Measurements from ENCODE around the gene RAD21L1. TPM values are rescaled to one million over a fixed set of nuclear protein-coding genes. Genes with fewer than 3 reads are reported as not detected.

Gene RAD21L1
- total and polyA plus RNA-seq, 2 of the 8 experiments (the other 6 are each of a cell fraction or from before 2014, with no cell fraction given): 0.06 to 0.26 TPM

DNA sequence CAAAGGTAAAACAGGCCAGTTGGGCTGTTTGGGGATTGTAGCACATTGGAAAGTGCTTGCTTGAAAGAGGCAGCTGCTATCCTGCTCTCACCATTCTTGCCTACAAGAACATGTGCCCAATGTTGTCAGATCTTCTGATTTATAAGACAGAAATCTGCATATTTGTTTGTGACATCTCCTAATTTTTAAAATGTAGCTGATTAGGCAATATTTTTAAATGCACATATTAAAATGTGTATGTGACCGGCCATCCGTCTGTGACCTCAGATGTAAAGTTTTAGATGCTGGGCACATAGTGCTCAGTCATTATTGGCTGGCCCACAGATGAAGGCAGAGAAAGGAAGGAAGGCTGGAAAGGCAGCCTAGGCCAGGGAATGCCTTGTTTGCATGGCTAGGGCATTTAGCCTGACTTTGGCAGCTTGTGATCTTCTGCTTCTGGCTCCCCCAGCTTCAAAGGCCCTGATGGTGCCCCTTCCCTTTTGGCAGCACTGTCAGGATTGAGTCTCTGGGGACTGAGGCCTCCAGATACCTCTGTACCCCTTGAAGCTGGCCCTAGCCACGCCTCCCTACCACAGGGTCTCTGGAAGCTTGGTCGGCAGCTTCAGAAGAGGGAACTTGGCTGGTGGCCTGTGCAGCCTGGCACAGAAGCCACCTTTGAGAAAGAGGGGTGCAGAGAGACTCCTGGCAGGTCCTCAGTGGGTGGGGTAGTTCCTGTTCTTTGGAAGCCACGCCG, 46.7 kb downstream of the RAD21L1 start:
- Histone ChIP-seq H2BK5ac (ENCODE audit: low read depth, low read length) (no peak overlapping the region), H2BK20ac (ENCODE audit: low read length) (no peak overlapping the region), H2BK15ac (ENCODE audit: low read length) (no peak overlapping the region), H3K4ac (replicated peaks; ENCODE audit: insufficient read length, low read depth, low read length) (no peak overlapping the region), H2AK5ac (ENCODE audit: low read depth, low read length) (no peak overlapping the region), H3K27me3 (replicated peaks in 1 of 4; ENCODE audit: control insufficient read depth in 3 of 4, extremely low read depth in 1 of 4, insufficient read depth in 3 of 4, low read length in 3 of 4) (no peaks in the 10 kb centered on the region; a peak in 1 of 7 replicates), H3K4me2 (ENCODE audit: insufficient read depth in 1 of 2, low read depth in 2 of 2, low read length in 2 of 2) (no peak overlapping the region), H3K4me1 (replicated peaks in 1 of 4; ENCODE audit: control insufficient read depth in 3 of 4, insufficient read depth in 4 of 4, low read length in 3 of 4) (peaks cover 0 to 3% (median 0%) of the 10 kb centered on the region in 4 experiments; a peak in 1 of 7 replicates), H2BK120ac (replicated peaks; ENCODE audit: low read depth, low read length) (no peak overlapping the region), H3K27ac (ENCODE audit: low read depth, low read length) (no peak overlapping the region), H3K14ac (ENCODE audit: insufficient read length) (no peak overlapping the region), H3K36me3 (ENCODE audit: control insufficient read depth in 2 of 4, insufficient read depth in 4 of 4, low read length in 3 of 4) (no peaks in the 10 kb centered on the region; a peak in 1 of 8 replicates), H3K79me2 (ENCODE audit: control insufficient read depth in 1 of 2, insufficient read depth in 2 of 2, low read length in 2 of 2) (no peaks in the 10 kb centered on the region), H2BK12ac (ENCODE audit: low read depth, low read length) (no peak overlapping the region), H3K9ac (replicated peaks in 1 of 4; ENCODE audit: extremely low read depth in 1 of 4, low read depth in 3 of 4, low read length in 3 of 4) (no peak overlapping the region), H3K23ac (ENCODE audit: insufficient read length) (no peak overlapping the region), H2AFZ (ENCODE audit: low read length) (no peak overlapping the region), H4K20me1 (replicated peaks in 1 of 2; ENCODE audit: control insufficient read depth in 1 of 2, insufficient read depth in 2 of 2, low read length in 2 of 2) (peaks cover 0 to 4% of the 10 kb centered on the region in 2 experiments), H3K79me1 (ENCODE audit: low read depth, low read length) (no peaks in the 10 kb centered on the region), H3K9me3 (ENCODE audit: insufficient read depth in 2 of 2, low read depth in 1 of 2, low read length in 1 of 2) (no peaks in the 10 kb centered on the region), H3K56ac (replicated peaks; ENCODE audit: insufficient read length, low read depth, low read length) (no peak overlapping the region), H3K23me2 (ENCODE audit: low read depth, low read length) (peaks cover 4% of the 10 kb centered on the region; the same call in 1 of the 2 replicates), H3K18ac (ENCODE audit: extremely low read depth, low read length) (no peak overlapping the region), H3K4me3 (ENCODE audit: extremely low read depth in 1 of 4, insufficient read depth in 2 of 4, low read depth in 3 of 4, low read length in 4 of 4) (no peak overlapping the region), H4K5ac (ENCODE audit: insufficient read length, low read depth, low read length) (no peak overlapping the region), H4K91ac (replicated peaks; ENCODE audit: insufficient read length, low read length) (no peak overlapping the region), H4K8ac (ENCODE audit: extremely low read depth, insufficient read depth, low read length) (no peak overlapping the region)
- FAIRE-seq (no peak), DNase-seq (ENCODE audit: low read depth in 1 of 2, low spot score in 2 of 2) (no peak)
- CTCF ChIA-PET (ENCODE audit: partially characterized antibody): interaction anchor here (1.4 to 2.2 kb wide), 4 partner anchors 11 to 231 kb away, joined by 3 to 6 read pairs (median 6); no protein-coding TSS in a partner anchor
- POLR2A ChIA-PET (ENCODE audit: partially characterized antibody): no interaction called here
- WGBS, 2 experiments (ENCODE audit: extremely low coverage in 1 of 2, insufficient coverage in 1 of 2, insufficient read length in 1 of 2, insufficient replicate concordance in 2 of 2, low coverage in 1 of 2, low lambda C conversion rate in 2 of 2, missing lambda C conversion rate in 1 of 2): 86% methylated on average over 4 of the region's 6 CpGs; no CpG with 5 or more reads in 1 of the 2 experiments
- TF ChIP-seq, protein P1, sequence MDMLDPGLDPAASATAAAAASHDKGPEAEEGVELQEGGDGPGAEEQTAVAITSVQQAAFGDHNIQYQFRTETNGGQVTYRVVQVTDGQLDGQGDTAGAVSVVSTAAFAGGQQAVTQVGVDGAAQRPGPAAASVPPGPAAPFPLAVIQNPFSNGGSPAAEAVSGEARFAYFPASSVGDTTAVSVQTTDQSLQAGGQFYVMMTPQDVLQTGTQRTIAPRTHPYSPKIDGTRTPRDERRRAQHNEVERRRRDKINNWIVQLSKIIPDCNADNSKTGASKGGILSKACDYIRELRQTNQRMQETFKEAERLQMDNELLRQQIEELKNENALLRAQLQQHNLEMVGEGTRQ (IDR thresholded peaks at IDR 0.05; ENCODE audit: low read length): no peak
- TF ChIP-seq KDM1A (IDR thresholded peaks at IDR 0.05; ENCODE audit: borderline replicate concordance, low read length) (no peak), BACH1 (IDR thresholded peaks at IDR 0.05; ENCODE audit: low read length) (no peak), CBX8 (IDR thresholded peaks at IDR 0.05; ENCODE audit: borderline replicate concordance, low read depth, low read length) (no peak), CEBPB (IDR thresholded peaks at IDR 0.05; ENCODE audit: low read depth, low read length) (no peak), SIN3A (conservative IDR thresholded peaks at IDR 0.05 in 1 of 2, IDR thresholded peaks at IDR 0.05 in 1 of 2; ENCODE audit: low read depth in 1 of 2, low read length in 2 of 2) (no peak), RFX5 (IDR thresholded peaks at IDR 0.05; ENCODE audit: borderline replicate concordance, low read depth, low read length) (no peak), SRF (IDR thresholded peaks at IDR 0.05; ENCODE audit: low read depth, low read length) (no peak), EP300 (IDR thresholded peaks at IDR 0.05; ENCODE audit: borderline replicate concordance in 1 of 2, low read depth in 2 of 2, low read length in 2 of 2) (no peak), TAF7 (optimal IDR thresholded peaks at IDR 0.05; ENCODE audit: borderline replicate concordance, low read depth, low read length) (no peak), RBBP5 (IDR thresholded peaks at IDR 0.05; ENCODE audit: borderline replicate concordance, low read depth, low read length) (no peak)

Measured in H1 (cell line).